Measurements from ENCODE around the gene DDC. TPM values are rescaled to one million over a fixed set of nuclear protein-coding genes. Genes with fewer than 3 reads are reported as not detected.

The DDC gene
- total RNA-seq, 1 donor from 2014 or later, result 3.8 TPM

- H3K9me3 Mint-ChIP-seq (ENCODE audit: unreplicated experiment), result peaks cover 5% of the 10 kb centered on the region
- peaks cover 4% of the 10 kb centered on the region for H3K4me1 Mint-ChIP-seq (ENCODE audit: low read depth, unreplicated experiment)
- DNase-seq, result no peak
- H3K27ac Mint-ChIP-seq (ENCODE audit: unreplicated experiment), result no peak overlapping the region
- H3K4me3 Mint-ChIP-seq (ENCODE audit: unreplicated experiment), result no peak overlapping the region
- peaks cover 9% of the 10 kb centered on the region for H3K36me3 Mint-ChIP-seq (ENCODE audit: unreplicated experiment)
- TF ChIP-seq CTCF (IDR thresholded peaks at IDR 0.05; ENCODE audit: partially characterized antibody, unreplicated experiment), result no peak
- peaks cover 3% of the 10 kb centered on the region for H3K27me3 Mint-ChIP-seq (ENCODE audit: unreplicated experiment)
Observed at GRCh38 chr7:50502947-50503346, 62.3 kb downstream of the DDC start.

- Mint-ChIP-seq H3K27ac (ENCODE audit: unreplicated experiment) (no peak overlapping the region), H3K9me3 (ENCODE audit: unreplicated experiment) (peaks cover 5% of the 10 kb centered on the region), H3K27me3 (ENCODE audit: unreplicated experiment) (peaks cover 3% of the 10 kb centered on the region), H3K36me3 (ENCODE audit: unreplicated experiment) (peaks cover 9% of the 10 kb centered on the region), H3K4me3 (ENCODE audit: unreplicated experiment) (no peak overlapping the region), H3K4me1 (ENCODE audit: low read depth, unreplicated experiment) (peaks cover 4% of the 10 kb centered on the region)
- DNase-seq, result no peak
- TF ChIP-seq CTCF (IDR thresholded peaks at IDR 0.05; ENCODE audit: partially characterized antibody, unreplicated experiment), result no peak
Observed at GRCh38 chr7:50502001-50502684, 63.1 kb downstream of the DDC start.

GRCh38 chr7:50499092-50499491, 66.1 kb downstream of the DDC start:
- no peak for TF ChIP-seq CTCF (IDR thresholded peaks at IDR 0.05; ENCODE audit: partially characterized antibody, unreplicated experiment)
- Mint-ChIP-seq H3K36me3 (ENCODE audit: unreplicated experiment) (peaks cover 9% of the 10 kb centered on the region), H3K27ac (ENCODE audit: unreplicated experiment) (no peak overlapping the region), H3K4me1 (ENCODE audit: low read depth, unreplicated experiment) (peaks cover 4% of the 10 kb centered on the region), H3K9me3 (ENCODE audit: unreplicated experiment) (peaks cover 3% of the 10 kb centered on the region), H3K27me3 (ENCODE audit: unreplicated experiment) (peaks cover 3% of the 10 kb centered on the region), H3K4me3 (ENCODE audit: unreplicated experiment) (no peak overlapping the region)
- no peak for DNase-seq

- no peak for TF ChIP-seq CTCF (IDR thresholded peaks at IDR 0.05; ENCODE audit: partially characterized antibody, unreplicated experiment)
- H3K27ac Mint-ChIP-seq (ENCODE audit: unreplicated experiment), result no peak overlapping the region
- no peak for DNase-seq
- H3K4me3 Mint-ChIP-seq (ENCODE audit: unreplicated experiment), result no peak overlapping the region
- peaks cover 3% of the 10 kb centered on the region for H3K9me3 Mint-ChIP-seq (ENCODE audit: unreplicated experiment)
- peaks cover 3% of the 10 kb centered on the region for H3K27me3 Mint-ChIP-seq (ENCODE audit: unreplicated experiment)
- H3K4me1 Mint-ChIP-seq (ENCODE audit: low read depth, unreplicated experiment), result peaks cover 4% of the 10 kb centered on the region
- peaks cover 13% of the 10 kb centered on the region for H3K36me3 Mint-ChIP-seq (ENCODE audit: unreplicated experiment)
Observed at GRCh38 chr7:50497968-50498367, 67.2 kb downstream of the DDC start.

GRCh38 chr7:50497068-50497642, 68.0 kb downstream of the DDC start:
- Mint-ChIP-seq H3K4me3 (ENCODE audit: unreplicated experiment) (no peak overlapping the region), H3K4me1 (ENCODE audit: low read depth, unreplicated experiment) (peaks cover 2% of the 10 kb centered on the region), H3K27me3 (ENCODE audit: unreplicated experiment) (peaks cover 3% of the 10 kb centered on the region), H3K9me3 (ENCODE audit: unreplicated experiment) (peaks cover 3% of the 10 kb centered on the region), H3K36me3 (ENCODE audit: unreplicated experiment) (peaks cover 13% of the 10 kb centered on the region), H3K27ac (ENCODE audit: unreplicated experiment) (no peak overlapping the region)
- no peak for TF ChIP-seq CTCF (IDR thresholded peaks at IDR 0.05; ENCODE audit: partially characterized antibody, unreplicated experiment)
- DNase-seq, result no peak

All from glutamatergic neuron (in vitro differentiated cells).